HG03442 (cell line): ENCODE results near the gene ZSWIM5.
"Not testable (repeated sequence)": the region's sequence is repeated elsewhere in the genome, so short reads cannot be mapped to it uniquely, and the experiment has no call there.

Experiments
- ATAC-seq: cut with Tn5 transposase; IDR thresholded peaks from one replicate; pipeline ENCODE4 v1.9.1; 2021; ENCODE audit warnings: mild to moderate bottlenecking, moderate library complexity; ENCODE audit not compliant: unreplicated experiment

ZSWIM5 gene

DNA sequence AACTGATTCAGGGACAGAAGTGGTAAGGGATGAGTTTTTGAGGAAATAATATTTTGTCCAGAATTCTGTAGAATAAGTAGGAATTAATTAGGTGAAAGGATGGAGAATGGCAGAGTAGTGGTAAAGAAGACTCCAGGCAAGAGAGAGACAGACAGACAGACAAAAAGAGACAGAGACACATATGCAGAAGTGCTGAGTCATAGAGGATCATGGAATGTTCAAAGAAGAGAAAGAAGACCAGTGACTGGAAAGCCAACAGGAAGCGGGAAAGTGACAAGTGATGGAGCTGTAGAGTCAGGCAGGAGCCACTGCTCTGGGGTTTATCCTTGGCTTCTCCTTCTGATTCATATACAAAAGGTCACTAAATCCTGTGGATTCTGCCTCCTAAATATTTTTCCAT lies 108.5 kb downstream of the ZSWIM5 start:
- no peak for ATAC-seq

DNA sequence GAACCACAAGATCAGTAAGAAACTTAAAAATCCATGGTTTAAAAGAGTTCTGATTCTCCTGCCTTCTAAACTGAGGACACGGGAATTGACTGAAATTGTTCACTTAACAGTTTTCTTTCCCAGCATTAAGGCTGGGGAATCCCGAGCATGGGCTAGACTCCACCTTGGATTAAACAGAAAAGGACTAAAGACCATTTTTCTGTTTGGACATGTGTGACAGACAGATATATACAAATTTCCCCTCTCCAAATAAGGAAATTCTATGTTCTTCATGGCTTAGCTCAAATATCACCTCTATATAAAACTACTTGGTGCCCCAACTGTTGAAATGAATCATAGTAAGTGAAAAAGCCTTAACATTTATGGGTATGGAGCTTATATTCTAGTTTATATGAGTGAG lies 109.3 kb downstream of the ZSWIM5 start:
- ATAC-seq: no peak

DNA sequence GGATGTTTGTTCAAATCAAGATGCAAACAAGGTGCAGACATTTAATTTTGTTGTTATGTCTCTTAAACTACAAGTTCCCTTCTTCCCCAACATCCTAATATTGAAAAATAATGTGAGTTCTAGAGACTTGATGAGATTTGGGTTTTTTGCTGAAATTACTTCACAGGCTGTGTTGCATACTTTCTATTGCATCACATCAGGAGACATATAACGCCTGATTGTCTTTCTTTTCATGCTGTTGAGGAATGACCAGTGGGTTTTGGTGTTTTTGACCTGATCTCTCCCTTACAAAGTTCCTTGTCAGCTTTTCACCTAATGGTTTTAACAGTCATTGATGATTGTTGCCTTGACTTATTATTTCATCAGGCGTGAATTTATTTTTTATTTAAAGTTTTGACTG lies 111.0 kb downstream of the ZSWIM5 start:
- ATAC-seq: no peak

DNA sequence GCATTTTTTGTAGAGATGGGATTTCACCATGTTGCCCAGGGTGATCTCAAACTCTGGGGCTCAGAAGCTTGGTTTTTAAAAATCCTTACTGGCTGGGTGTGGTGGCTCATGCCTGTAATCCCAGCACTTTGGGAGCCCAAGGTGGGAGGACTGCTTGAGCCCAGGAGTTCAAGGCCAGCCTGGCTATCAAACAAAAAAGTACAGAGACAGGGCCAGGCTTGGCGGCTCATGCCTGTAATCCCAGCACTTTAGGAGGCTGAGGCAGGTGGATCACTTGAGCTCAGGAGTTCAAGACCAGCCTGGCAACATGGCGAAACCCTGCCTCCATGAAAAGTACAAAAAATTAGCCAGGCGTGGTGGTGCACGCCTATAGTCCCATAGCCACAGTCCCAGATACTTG lies 112.0 kb downstream of the ZSWIM5 start:
- not testable (repeated sequence) for ATAC-seq

DNA sequence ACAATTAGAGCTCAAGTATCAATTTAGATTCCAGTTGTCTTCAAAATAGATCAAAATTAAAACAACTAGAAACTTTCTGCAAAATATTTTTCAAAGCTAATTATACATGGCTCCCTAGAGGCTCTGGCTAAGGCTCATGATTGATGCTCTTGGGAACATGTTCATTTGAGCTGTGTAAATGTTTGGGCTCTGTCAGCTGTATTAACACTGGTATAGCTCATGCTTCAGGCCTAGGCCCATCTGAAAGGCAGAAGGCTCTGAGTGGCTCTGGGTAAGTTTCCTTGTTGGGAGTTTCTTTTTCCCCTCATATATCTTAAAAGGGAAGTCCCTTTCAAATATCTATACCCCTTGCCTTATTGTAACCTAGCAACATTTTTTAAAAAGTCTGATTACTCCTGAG lies 113.1 kb downstream of the ZSWIM5 start:
- no peak for ATAC-seq

DNA sequence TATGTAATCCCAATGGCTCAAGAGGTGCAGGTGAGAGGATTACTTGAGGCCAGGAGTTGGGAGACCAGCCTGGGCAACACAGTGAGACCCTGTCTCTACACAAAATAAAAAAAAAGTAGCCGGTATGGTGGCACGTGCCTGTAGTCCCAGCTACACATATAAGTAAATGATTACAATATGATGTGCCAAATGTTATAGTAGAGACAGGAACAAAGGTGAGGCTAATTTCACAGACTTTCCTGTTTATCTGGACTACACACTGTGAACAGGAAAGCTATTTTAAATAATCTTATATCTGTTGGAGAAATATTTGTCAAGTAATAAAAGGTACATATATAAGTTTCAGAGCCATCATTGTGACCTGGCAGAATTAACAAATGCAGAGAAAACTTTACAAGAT lies 116.7 kb downstream of the ZSWIM5 start:
- no peak for ATAC-seq

DNA sequence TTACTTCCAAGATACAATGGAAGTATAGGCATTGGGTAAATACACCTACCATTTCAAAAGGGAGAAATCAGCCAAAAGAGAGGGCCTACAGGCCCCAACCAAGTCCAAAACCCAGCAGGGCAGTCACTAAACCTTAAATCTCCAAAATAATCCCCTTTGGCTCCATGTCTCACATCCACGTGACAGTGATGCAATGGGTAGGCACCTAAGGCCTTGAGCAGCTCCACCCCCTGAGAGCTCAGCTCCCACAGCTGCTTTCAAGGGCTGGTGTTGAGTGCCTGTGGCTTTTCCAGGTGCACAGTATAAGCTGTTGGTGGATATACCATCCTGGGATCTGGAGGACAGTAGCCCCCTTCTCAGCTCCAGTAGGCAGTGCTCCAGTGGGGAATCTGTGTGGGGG lies 121.8 kb downstream of the ZSWIM5 start:
- ATAC-seq: no peak

DNA sequence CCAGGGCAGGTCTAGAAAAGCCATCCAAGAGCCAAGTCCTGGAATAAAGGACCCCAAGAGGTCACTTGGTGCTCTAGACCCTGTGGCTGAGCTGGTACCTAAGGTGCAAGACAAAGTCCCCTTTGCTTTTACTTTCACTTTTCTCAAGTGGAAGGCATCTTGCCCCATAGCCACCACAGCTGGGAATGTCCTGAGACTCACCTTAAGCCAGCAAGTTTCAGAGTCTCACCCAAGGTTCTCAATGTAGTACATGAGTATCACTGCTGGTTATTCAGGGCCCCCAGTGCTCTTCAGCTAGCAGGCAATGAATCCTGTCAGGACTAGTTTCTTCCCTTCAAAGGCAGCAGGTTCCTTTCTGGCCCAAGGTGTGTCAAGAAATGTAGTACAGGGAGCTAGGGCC lies 126.9 kb downstream of the ZSWIM5 start:
- ATAC-seq: no peak

DNA sequence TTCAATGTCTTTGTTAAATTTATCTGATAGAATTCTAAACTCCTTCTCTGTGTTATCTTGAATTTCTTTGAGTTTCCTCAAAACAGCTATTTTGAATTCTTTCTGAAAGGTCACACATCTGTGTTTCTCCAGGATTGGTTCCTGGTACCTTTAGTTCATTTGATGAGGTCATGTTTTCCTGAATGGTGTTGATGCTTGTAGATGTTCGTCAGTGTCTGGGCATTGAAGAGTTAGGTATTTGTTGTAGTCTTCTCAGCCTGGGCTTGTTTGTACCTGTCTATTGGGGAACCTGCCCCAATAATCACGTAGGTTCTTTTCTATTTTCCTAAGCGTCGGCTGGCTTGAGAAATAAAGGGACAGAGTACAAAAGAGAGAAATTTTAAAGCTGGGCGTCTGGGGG lies 129.4 kb downstream of the ZSWIM5 start:
- not testable (repeated sequence) for ATAC-seq

DNA sequence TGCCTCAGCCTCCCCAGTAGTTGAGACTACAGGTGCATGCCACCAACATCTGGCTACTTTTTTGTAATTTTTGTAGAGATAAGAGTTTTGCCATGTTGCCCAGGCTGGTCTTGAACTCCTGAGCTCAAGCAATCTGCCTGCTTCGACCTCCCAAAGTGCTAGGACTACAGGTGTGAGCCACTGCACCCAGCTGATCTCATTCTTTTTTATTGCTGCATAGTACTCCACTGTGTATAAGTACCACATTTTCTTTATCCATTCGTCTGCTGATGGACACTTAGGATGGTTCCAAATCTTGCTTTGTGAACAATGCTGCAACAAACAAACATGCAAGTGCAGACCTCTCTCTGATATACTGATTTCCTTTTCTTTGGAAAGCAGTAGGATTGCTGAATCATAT lies 134.8 kb downstream of the ZSWIM5 start:
- ATAC-seq: no peak

DNA sequence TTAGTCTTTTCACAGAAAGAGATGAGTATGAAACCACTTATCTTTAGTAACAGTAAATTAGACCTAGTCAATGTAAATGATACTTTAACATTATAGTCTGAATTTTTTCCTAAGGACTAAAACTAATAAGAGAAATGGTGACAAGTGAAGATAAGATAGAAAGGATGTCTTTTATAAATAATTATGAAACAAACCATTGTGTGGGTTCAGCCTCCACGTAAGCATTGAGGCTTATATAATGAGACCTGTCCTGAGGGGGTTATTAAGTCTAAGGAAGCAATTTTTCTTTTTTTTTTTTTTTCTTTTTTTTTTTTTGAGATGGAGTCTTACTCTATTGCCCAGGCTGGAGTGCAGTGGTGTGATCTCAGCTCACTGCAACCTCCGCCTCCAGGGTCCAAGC lies 138.6 kb downstream of the ZSWIM5 start:
- ATAC-seq: no peak

DNA sequence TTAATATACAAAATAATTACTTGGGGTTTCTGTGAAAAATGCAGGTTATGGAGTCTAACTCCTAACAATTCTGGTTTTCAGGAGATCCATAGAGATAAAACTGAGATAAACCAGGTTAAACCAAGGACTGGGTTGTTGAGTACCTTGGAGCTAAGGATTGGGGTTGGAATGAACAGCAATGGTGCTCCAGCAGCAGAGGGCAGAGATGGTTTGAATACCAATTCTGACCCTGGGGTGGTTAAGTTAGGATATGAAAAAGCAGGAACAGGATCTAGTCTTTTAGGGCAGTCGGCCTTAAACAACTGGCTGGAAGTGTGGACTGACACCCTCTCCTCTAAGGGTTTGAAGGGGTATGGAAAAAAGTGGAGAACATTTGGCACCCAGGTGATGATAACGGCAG lies 141.3 kb downstream of the ZSWIM5 start:
- no peak for ATAC-seq

DNA sequence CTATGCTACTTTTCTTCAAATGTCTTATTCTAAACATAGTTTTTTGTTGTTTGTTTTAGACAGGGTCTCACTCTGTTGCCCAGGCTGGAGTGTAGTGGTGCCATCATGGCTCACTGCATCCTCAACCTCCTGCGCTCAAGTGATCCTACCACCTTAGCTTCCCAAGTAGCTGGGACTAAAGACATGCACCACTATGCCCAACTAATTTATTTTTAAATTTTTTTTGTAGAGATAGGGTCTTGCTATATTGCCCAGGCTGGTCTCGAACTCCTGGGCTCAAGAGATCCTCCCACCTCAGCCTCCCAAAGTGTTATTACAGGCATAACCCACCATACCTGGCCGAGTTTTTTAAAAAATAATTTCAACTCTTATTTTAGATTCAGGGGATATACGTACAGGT lies 143.9 kb downstream of the ZSWIM5 start:
- ATAC-seq: not testable (repeated sequence)

DNA sequence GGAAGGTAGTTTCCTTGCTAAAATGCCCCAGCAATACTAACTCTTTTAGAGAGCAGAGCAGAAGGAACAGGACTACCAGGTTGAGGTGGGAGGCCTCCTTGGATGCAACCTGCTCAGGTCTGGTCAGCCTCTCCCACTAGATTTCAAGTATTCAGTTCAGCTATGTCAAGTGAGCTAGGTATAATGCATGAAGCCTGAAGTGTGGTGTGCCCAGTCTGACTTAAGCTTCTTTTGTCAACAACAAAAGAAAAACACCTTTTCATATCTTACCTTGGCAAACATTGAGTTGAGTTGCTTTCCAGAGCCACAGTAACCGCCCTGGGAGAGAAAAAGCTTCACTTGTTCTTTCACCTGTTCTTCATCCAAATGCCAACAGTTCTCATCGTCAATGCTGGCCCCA lies 146.6 kb downstream of the ZSWIM5 start:
- no peak for ATAC-seq

DNA sequence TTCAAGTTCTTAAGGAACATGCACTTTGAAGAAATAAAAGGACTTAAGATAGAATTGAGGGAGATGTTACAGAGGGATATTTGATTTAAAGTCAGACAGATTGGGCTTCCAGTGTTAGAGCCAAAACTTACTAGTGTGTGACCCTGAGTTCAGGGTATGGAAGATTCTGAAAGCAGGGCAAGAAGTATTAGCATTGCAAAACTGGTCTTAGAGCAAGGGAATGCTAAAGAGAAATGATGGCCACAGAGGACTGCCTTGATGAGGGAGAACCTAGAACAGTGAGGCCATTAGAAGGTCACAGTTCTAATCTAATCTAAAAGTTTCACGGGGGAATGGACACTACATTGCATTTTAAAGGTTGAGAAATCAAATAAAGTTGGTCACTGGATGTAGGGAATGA lies 148.9 kb downstream of the ZSWIM5 start:
- no peak for ATAC-seq

DNA sequence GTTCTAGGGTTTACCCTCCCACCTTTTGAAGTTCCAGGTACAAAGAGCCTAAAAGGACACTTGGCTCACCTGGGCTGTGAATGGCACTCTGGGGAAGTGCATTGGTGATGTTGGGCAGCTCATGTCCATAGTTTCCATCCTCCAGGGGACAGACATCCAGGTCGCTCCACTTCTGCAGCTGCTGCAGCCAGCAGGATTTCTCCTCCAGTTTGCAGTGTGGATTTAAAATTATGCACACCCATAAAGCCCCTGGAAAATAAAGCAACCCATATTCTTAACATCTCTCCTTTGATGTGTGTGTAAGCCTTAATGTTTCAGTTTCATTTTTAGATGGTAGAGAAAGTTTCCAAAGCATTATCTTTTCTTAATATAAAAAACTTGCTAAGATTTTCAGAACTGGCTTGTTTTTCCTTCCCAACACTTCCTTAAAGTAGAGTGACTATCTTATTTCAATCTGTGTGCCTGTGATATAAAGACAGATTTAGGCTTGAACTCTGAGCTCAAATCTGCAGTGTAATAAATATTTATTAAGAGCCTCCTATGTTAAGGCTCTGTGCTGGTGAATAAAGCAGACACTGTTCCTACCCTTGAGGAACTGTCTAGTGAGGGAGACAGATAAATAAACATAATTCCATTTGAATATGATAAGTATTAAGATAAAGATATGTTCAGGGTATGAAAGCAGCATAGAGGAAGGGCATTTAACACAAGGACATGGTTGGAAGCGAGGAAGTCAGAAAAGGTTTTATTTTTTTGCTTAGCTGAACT lies 155.2 kb downstream of the ZSWIM5 start:
- no peak for ATAC-seq

DNA sequence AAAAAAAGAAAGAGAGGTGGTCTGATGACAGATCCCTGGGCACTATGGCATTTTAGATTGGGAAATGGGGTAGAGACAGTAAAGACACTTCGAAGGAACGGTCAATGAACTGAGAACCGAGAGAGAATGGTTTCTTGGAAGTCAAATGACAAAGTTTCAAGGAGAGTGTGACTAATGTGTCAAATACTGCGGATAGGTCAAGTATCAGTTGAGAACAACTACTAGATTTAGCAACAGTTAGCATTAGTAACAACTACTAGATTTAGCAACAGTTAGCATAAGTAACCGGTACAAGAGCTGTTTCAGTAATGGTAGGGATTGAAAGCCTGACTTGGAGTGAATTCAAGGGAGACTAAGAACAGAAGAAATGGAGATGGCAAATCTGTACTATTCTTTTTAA lies 159.4 kb downstream of the ZSWIM5 start:
- ATAC-seq: no peak

DNA sequence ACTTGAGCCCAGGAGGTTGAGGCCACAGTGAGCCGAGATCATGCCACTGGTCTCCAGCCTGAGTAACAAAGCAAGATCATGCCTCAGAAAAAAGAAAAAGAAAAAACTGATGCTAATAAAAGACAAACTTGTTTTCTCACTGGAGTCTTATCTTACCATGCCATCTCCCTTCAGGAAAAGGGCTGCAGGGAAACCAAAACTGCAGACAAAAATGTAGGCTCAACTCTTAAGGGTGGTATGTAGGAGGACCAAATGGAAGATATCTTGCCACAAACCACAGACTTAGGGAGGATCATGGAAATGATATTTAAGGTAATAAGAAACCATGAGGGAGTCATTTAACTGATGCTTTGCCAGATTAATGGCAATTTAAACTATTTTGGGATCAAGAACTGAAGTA lies 161.5 kb downstream of the ZSWIM5 start:
- no peak for ATAC-seq

DNA sequence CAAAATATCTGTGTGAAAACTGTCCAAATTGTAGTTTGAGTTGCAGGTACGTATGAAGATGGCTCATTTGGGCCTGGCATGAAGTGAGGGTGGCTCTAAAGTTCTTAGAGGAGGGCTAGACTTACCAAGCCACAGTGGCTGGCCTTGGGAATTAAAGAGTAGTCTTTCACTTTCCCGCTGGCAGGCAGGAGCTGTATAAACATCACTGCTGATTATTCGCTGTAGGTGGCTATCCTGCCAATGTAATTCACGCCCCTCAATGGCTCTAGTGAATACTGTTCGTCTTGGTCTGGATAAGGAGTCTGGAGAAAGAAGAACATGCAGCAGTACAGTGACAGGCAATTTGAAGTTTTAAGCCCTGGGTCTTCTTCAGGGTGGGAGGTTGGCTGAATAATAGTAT lies 163.3 kb downstream of the ZSWIM5 start:
- ATAC-seq: no peak

DNA sequence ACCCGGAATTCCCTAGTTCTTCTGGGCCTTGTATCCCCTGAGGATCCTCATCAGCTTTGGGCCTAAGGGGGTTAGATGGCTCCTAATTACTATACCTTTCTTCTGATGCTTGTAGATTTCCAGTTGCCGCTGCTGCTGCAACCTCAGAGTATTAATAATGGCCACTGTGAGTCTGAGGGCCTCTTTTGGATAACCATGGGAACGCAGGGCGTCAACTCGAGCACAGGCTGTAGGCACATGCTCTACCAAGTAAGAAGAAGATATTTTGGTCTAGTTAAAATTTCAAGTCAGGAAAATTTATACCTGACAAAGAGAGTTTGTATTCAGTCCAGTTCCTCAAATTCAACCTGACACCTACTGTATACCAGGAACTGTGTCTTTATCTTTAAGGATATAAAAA lies 166.1 kb downstream of the ZSWIM5 start:
- no peak for ATAC-seq

DNA sequence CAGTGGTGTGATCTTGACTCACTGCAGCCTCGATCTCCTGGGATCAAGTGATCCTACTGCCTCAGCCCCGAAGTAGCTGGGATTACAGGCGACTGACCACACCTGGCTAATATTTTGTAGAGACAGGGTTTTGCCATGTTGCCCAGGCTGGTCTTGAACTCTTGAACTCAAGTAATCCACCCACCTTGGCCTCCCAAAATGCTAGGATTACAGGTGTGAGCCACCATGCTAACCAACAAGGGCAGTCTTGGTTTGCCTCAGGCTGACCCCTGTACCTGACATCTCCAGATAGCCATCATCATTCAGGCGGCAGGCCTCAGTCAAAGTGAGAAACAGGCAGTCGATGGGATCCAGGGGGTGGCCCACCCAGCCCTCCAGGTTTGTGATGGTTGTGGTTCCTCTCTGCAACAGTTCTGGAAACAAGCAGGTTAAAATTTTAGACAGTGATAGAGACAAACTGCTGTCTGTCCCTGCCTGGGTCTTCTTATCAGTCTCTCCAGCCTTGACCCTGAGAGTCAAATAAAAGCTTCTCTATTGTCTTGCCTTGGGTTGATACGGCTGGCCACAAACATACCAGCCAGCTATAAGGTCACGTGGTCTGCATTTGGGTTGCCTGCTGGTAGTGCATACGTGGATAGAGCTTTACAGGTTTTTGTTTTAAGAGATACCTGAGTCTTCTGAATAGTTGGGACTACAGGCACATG lies 167.6 kb downstream of the ZSWIM5 start:
- no peak for ATAC-seq

DNA sequence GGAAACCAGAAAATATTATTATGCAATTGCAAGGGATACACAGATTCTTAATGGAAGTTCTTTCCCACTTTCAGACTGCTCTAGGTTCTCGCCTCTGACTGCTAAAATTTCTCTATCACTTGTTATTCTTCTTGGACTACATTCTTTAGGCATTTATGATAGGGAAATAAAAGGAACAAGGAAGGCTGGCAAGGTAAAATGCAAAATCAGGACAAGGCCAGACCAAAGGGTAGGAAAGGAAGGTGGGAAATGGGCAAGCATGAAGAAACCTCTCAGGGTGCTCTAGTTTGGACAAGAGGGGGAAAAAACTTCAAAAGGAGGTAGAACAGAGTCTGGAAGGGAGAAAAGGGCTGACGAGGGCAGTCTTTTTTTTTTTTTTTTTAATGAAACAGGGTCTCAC lies 168.2 kb downstream of the ZSWIM5 start:
- ATAC-seq: no peak

DNA sequence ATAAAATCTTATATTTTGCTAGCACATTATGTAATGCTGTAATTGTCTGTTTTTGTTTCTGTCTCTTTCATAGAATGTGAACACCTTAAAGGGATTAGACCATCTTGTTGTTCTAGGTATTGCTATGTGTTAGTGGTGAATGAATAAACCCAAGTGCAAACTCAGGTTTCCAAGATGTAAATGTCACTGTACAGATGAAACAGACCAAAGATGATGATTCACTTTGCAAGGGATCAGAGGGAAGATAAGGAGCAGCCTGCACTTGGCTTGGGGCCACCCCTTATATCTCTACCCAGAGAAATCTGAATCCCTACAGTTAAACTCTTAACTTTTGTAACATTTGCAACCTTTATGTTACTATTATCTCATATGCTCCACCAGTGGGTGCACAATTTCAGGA lies 168.9 kb downstream of the ZSWIM5 start:
- ATAC-seq: no peak
